HEK293 (cell line): Measurements from ENCODE around the gene CADPS.

Source experiments
- CTCF ChIP-seq: fragments of 450-650 bp; formaldehyde crosslinking; IDR thresholded peaks from 2 replicates; pipeline ENCODE4 v1.5.1; 2016; ENCODE audit warnings: missing biosample characterization, missing genetic modification characterization
- HOXA7 ChIP-seq: sonication (generic); formaldehyde crosslinking; IDR thresholded peaks from 2 replicates; pipeline ENCODE4 v1.8.1; 2022; ENCODE audit warnings: missing genetic modification reagents, borderline replicate concordance
- IKZF3 ChIP-seq: fragments of 450-650 bp; IDR thresholded peaks from 2 replicates; pipeline ENCODE4 v1.5.0; 2018; ENCODE audit warnings: missing biosample characterization, mild to moderate bottlenecking, missing genetic modification characterization, moderate library complexity
- YY1 ChIP-seq: fragments of 450-650 bp; formaldehyde crosslinking; IDR thresholded peaks from 2 replicates; pipeline ENCODE4 v1.5.1; 2018; ENCODE audit warnings: missing biosample characterization, missing genetic modification characterization
- ZNF114 ChIP-seq: fragments of 450-650 bp; formaldehyde crosslinking; IDR thresholded peaks from 2 replicates; pipeline ENCODE4 v1.5.0; 2017; ENCODE audit warnings: missing biosample characterization, missing genetic modification characterization
- ZNF18 ChIP-seq: fragments of 450-650 bp; formaldehyde crosslinking; IDR thresholded peaks from 2 replicates; pipeline ENCODE4 v1.5.1; 2016; ENCODE audit warnings: missing biosample characterization, missing genetic modification characterization
- ZNF513 ChIP-seq: fragments of 450-650 bp; IDR thresholded peaks from 2 replicates; pipeline ENCODE4 v1.5.1; 2018; ENCODE audit warnings: missing biosample characterization, missing genetic modification characterization
- ZNF639 ChIP-seq: fragments of 450-650 bp; formaldehyde crosslinking; IDR thresholded peaks from 2 replicates; pipeline ENCODE4 v1.5.1; 2016; ENCODE audit warnings: missing biosample characterization, missing genetic modification characterization
- ZNF660 ChIP-seq: fragments of 450-650 bp; IDR thresholded peaks from 2 replicates; pipeline ENCODE4 v1.5.1; 2018; ENCODE audit warnings: missing biosample characterization, mild to moderate bottlenecking, missing genetic modification characterization

- TF ChIP-seq ZNF513 (tag by site-specific recombination) (no peak), ZNF639 (no peak), ZNF18 (tag by site-specific recombination) (no peak), ZNF114 (no peak), YY1 (tag by site-specific recombination) (no peak), CTCF (no peak), ZNF660 (no peak), HOXA7 (CRISPR knock-in tag) (no peak), IKZF3 (tag by site-specific recombination) (no peak)
Measured at GRCh38 chr3:62843508-62843907, 31.7 kb downstream of the CADPS start.
